K562 (cell line): Measurements from ENCODE around the gene HOXA5. TPM values are rescaled to one million over a fixed set of nuclear protein-coding genes. Genes with fewer than 3 reads are reported as not detected.

Experiments
- ATF1 ChIP-seq, 2 experiments: fragments of 450-650 bp in 1 of 2; IDR thresholded peaks; 2 replicates each; pipeline ENCODE4 v1.6.1; 2016; ENCODE audit warnings: missing compliant biosample characterization in 1 of 2, missing genetic modification characterization in 1 of 2
- CXXC5 ChIP-seq: fragments of 250-450 bp; sonication (Bioruptor Pico); IDR thresholded peaks from 2 replicates; pipeline ENCODE4 v1.8.0; 2022; ENCODE audit warnings: inconsistent platforms, mild to moderate bottlenecking, moderate library complexity
- HNRNPK ChIP-seq: fragments of 200-400 bp; formaldehyde crosslinking; IDR thresholded peaks from one replicate; pipeline ENCODE4 v1.6.1; 2018; ENCODE audit warnings: mild to moderate bottlenecking, low read depth, low read length; ENCODE audit not compliant: poor library complexity, severe bottlenecking
- HNRNPLL ChIP-seq: fragments of 200-400 bp; formaldehyde crosslinking; IDR thresholded peaks from 2 replicates; pipeline ENCODE4 v1.6.1; 2017; ENCODE audit warnings: low read length, low read depth, mild to moderate bottlenecking; ENCODE audit not compliant: poor library complexity, severe bottlenecking
- MEIS2 ChIP-seq: fragments of 450-650 bp; IDR thresholded peaks from 2 replicates; pipeline ENCODE4 v1.6.1; 2014; ENCODE audit warnings: mild to moderate bottlenecking; ENCODE audit not compliant: partially characterized antibody
- NR2C2 ChIP-seq, 2 experiments: fragments of 200-800 bp in 1 of 2; sonication (Bioruptor generic) in 1 of 2; sonication (generic) in 1 of 2; formaldehyde crosslinking in 1 of 2; IDR thresholded peaks; 2 replicates each; pipeline versions ENCODE4 v1.6.1 to v1.8.0; 2016 to 2022; ENCODE audit warnings: mild to moderate bottlenecking in 1 of 2, missing compliant biosample characterization in 1 of 2, missing genetic modification characterization in 1 of 2, missing genetic modification reagents in 1 of 2
- NRF1 ChIP-seq, 2 experiments: fragments of 450-650 bp; IDR thresholded peaks in 1 of 2; conservative IDR thresholded peaks in 1 of 2; 2 replicates each; pipeline ENCODE4 v1.6.1; 2014; ENCODE audit warnings: mild to moderate bottlenecking in 2 of 2
- PCBP1 ChIP-seq: fragments of 200-400 bp; formaldehyde crosslinking; IDR thresholded peaks from 2 replicates; pipeline ENCODE4 v1.6.1; 2018; ENCODE audit warnings: mild to moderate bottlenecking, low read depth, low read length; ENCODE audit not compliant: poor library complexity, severe bottlenecking
- RNF2 ChIP-seq: sonication (generic); IDR thresholded peaks from 2 replicates; pipeline ENCODE4 v1.6.1; 2016
- ZNF384 ChIP-seq: IDR thresholded peaks from 2 replicates; pipeline ENCODE4 v1.6.1; 2012; ENCODE audit warnings: low read depth, low read length, improper control_type of control experiment
- polyA plus RNA-seq, 8 experiments: library from polyadenylated mRNA; depleted of rRNA in 4 of 8; stranded (reverse) in 5 of 8; unstranded in 3 of 8; fragments of >200 nt; fragmentation: Nextera tagmentation in 2 of 8; fragmentation: Illumina TruSeq in 1 of 8; extraction: Ambion mirVana in 2 of 8; extraction: Trizol in 1 of 8; gene quantifications; 2 replicates each; pipeline versions ENCODE4 v1.2.1 to v1.2.3, GENCODE V29; 2011 to 2014; ENCODE audit warnings: inconsistent platforms in 1 of 8, missing spikeins in 1 of 8
- total RNA-seq, 7 experiments: library from RNA; depleted of rRNA in 6 of 7; stranded (reverse); fragments of >200 nt in 6 of 7; fragmentation: Illumina TruSeq in 2 of 7; extraction: Trizol in 2 of 7; gene quantifications; 2 replicates each; pipeline versions ENCODE4 v1.2.1 to v1.2.3, GENCODE V29; 2011 to 2021; ENCODE audit warnings: low replicate concordance in 1 of 7
- TF ChIP-seq, protein P1 (sequence below): fragments of 450-650 bp; IDR thresholded peaks from 2 replicates; pipeline ENCODE4 v1.6.1; 2017; ENCODE audit warnings: antibody characterized with exemption, mild to moderate bottlenecking
- TF ChIP-seq, protein P2 (sequence below): fragments of 450-650 bp; IDR thresholded peaks from 2 replicates; pipeline ENCODE4 v1.6.1; 2016

HOXA5 gene
- total and polyA plus RNA-seq, 9 of the 15 experiments (the other 6 are each of a cell fraction or from before 2014, with no cell fraction given): 0.13 TPM; not detected in 8

DNA sequence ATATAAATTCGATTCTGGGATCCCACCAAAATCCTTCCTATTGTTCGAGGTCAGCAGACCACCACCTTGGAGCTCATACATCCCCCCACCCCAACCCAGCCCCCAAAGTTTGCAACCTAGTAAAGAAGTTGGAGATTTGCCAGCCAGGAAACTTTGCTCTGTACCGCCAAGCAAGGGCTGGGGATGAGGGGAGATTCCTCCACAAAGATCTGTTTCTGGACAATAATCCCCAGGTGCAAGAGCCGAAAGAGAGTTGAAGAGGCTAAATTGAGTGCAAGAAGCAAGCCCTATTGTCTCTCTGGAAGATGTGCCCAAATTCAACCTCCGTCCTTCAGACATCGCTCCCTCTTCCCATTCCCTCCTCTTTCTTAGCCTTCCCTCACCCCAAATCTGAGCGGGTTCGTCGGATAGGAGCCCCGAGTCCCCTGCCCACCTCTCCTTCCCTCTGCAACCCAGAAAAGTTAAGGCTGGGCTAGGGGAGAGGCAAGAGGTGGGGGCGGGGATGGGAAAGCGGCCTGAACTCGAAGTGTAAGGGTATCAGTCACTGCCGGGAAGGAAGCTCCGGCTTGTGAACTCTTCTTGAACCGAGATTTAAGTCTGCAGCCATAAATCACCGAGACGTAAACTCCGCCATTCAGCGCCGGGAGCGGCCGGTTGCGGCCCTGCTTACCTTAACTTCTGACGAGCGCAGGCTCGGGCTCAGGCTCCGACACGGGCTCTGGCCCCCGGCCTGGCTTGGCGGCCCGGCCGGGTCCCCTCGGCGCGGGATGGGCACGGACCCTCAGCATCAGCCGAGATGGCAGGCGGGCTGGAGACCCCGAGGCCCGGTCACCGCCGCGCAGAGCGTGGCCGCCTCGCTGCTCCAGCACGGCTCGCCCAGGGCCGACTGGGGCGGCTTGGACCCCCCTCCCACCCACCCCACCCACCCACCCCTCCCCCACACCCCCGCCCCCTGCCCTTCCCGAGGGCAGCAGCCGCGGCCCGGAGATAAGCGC, 30.2 kb downstream of the HOXA5 start (continued):
- TF ChIP-seq, protein P1, sequence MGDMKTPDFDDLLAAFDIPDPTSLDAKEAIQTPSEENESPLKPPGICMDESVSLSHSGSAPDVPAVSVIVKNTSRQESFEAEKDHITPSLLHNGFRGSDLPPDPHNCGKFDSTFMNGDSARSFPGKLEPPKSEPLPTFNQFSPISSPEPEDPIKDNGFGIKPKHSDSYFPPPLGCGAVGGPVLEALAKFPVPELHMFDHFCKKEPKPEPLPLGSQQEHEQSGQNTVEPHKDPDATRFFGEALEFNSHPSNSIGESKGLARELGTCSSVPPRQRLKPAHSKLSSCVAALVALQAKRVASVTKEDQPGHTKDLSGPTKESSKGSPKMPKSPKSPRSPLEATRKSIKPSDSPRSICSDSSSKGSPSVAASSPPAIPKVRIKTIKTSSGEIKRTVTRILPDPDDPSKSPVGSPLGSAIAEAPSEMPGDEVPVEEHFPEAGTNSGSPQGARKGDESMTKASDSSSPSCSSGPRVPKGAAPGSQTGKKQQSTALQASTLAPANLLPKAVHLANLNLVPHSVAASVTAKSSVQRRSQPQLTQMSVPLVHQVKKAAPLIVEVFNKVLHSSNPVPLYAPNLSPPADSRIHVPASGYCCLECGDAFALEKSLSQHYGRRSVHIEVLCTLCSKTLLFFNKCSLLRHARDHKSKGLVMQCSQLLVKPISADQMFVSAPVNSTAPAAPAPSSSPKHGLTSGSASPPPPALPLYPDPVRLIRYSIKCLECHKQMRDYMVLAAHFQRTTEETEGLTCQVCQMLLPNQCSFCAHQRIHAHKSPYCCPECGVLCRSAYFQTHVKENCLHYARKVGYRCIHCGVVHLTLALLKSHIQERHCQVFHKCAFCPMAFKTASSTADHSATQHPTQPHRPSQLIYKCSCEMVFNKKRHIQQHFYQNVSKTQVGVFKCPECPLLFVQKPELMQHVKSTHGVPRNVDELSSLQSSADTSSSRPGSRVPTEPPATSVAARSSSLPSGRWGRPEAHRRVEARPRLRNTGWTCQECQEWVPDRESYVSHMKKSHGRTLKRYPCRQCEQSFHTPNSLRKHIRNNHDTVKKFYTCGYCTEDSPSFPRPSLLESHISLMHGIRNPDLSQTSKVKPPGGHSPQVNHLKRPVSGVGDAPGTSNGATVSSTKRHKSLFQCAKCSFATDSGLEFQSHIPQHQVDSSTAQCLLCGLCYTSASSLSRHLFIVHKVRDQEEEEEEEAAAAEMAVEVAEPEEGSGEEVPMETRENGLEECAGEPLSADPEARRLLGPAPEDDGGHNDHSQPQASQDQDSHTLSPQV: no peak
- TF ChIP-seq NRF1 (conservative IDR thresholded peaks at IDR 0.05 in 1 of 2, IDR thresholded peaks at IDR 0.05 in 1 of 2) (peak in 1 of 2 experiments; percentile 31; a peak in 1 of 4 replicates), NR2C2 (CRISPR knock-in tag; IDR thresholded peaks at IDR 0.05) (no peak), NR2C2 (tag; IDR thresholded peaks at IDR 0.05) (peak; percentile 57), RNF2 (peak; percentile 55; the same call in 1 of the 2 replicates), HNRNPK (peak; percentile 78), PCBP1 (peak; percentile 83), CXXC5 (CRISPR knock-in tag) (peak; percentile 76), ZNF384 (no peak), MEIS2 (peak; percentile 96), HNRNPLL (peak; percentile 94), ATF1 (CRISPR knock-in tag; IDR thresholded peaks at IDR 0.05) (no peak), ATF1 (tag; IDR thresholded peaks at IDR 0.05) (no peak)
- TF ChIP-seq, protein P2, sequence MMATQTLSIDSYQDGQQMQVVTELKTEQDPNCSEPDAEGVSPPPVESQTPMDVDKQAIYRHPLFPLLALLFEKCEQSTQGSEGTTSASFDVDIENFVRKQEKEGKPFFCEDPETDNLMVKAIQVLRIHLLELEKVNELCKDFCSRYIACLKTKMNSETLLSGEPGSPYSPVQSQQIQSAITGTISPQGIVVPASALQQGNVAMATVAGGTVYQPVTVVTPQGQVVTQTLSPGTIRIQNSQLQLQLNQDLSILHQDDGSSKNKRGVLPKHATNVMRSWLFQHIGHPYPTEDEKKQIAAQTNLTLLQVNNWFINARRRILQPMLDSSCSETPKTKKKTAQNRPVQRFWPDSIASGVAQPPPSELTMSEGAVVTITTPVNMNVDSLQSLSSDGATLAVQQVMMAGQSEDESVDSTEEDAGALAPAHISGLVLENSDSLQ: peak; percentile 90
